ENCODE results near the gene MOSPD3.

Gene MOSPD3

DNA sequence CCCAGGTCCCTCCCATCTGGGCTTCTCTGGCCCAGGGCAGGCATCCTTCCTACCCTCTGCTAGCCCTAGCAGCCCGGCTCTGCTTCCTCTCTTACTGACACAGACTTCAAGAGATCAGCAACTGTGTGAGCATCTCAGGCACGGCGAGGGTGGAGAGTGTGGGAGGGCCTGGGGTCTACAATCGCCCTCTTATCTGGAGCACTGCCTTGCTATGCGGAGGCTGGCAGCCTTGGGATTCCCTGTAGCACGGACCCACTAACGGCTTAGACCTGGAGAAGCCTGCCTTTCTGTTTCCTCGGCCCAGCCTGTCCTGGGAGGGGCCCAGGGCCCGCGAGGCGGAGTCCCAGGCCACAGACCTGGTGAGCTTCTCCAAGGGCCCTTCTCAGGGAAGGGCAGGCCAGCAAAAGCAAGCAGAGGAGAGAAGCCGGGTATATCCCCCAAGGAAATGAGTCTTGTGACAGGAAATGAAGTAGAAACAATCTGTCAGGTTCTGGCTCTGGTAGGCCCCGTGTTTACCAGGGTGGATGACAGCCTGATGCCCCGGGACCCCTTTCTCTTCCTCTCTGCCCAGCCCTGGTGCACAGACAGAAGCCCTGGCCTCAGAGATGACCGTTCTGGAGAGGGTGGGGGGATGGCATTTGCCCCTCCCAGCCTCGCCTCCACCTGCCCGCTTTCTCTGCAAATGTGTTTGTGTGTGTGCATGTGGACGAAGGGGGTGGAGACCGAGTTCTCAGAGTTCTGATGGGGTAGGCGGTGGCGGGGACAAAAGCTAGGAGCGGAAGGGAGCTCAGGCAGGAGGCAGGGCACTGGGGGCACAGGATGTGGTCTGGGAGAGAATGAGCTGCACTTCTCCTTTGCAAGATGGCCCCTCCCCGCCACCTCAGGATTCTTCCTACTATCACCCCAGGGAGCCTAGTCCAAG, 28.9 kb upstream of the MOSPD3 start:
- H3K27me3 ChIP-seq (ENCODE audit: control insufficient read depth in 5 of 5, insufficient read depth in 4 of 5, low read length in 5 of 5): no peaks in the 10 kb centered on the region
- H3K9me3 ChIP-seq (ENCODE audit: control insufficient read depth in 5 of 5, low read length in 5 of 5): no peaks in the 10 kb centered on the region
- H3K4me1 ChIP-seq (ENCODE audit: control insufficient read depth in 5 of 5, insufficient read depth in 5 of 5, low read length in 5 of 5): peaks cover 11 to 45% (median 44%) of the 10 kb centered on the region in 5 donors
- peak overlapping the region; percentile 48 for H3K27ac ChIP-seq (ENCODE audit: low read depth, low read length)
- H3K4me3 ChIP-seq (ENCODE audit: low read depth in 1 of 5, low read length in 5 of 5): peak overlapping the region; percentile 11 to 70 (median 43)
- peak overlapping the region in 3 of 5 donors; percentile 52 to 57 (median 55) for H3K9ac ChIP-seq (ENCODE audit: low read length in 5 of 5)
- H3K36me3 ChIP-seq (ENCODE audit: control insufficient read depth in 5 of 5, insufficient read depth in 5 of 5, low read length in 5 of 5): peaks cover 0 to 45% (median 38%) of the 10 kb centered on the region in 5 donors

DNA sequence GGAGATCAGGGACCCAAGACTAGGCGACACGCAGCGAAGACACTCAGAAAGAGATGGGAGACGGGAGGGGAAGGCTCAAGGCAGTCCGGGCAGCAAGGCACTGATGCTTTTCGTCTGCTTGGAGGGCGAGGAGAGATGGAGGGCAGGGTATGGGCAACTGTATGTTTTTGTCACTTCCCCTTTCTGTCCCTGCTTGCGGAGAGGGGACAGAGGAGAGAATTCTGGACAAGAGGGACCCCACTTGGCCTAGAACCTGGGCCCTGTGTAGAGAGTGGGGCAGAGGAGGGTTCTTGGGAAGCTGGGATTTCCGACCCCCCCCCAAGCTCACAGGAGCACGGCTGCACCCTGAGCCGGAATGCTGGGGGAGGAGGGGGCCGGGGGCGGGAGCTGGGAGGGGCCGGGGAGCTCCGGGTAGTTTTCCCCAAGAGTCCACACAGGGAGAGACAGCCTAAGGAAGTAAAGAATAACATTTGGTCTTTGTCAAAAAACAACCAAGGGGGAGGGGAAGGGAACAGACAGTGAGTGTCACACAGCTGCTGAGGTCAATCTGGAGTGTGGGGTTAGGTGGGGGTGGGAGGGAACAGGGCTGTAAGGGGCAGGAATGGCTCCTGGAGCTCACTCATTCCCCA, 28.2 kb upstream of the MOSPD3 start:
- Histone ChIP-seq H3K4me1 (ENCODE audit: control insufficient read depth in 5 of 5, insufficient read depth in 5 of 5, low read length in 5 of 5) (peaks cover 14 to 45% (median 44%) of the 10 kb centered on the region in 5 donors), H3K27ac (ENCODE audit: low read depth, low read length) (peak overlapping the region; percentile 50), H3K27me3 (ENCODE audit: control insufficient read depth in 5 of 5, insufficient read depth in 4 of 5, low read length in 5 of 5) (no peaks in the 10 kb centered on the region), H3K9me3 (ENCODE audit: control insufficient read depth in 5 of 5, low read length in 5 of 5) (no peaks in the 10 kb centered on the region), H3K9ac (ENCODE audit: low read length in 5 of 5) (peak overlapping the region in 3 of 5 donors; percentile 56 to 91 (median 87)), H3K4me3 (ENCODE audit: low read depth in 1 of 5, low read length in 5 of 5) (peak overlapping the region; percentile 85 to 97 (median 96)), H3K36me3 (ENCODE audit: control insufficient read depth in 5 of 5, insufficient read depth in 5 of 5, low read length in 5 of 5) (peaks cover 0 to 37% (median 31%) of the 10 kb centered on the region in 5 donors)

DNA sequence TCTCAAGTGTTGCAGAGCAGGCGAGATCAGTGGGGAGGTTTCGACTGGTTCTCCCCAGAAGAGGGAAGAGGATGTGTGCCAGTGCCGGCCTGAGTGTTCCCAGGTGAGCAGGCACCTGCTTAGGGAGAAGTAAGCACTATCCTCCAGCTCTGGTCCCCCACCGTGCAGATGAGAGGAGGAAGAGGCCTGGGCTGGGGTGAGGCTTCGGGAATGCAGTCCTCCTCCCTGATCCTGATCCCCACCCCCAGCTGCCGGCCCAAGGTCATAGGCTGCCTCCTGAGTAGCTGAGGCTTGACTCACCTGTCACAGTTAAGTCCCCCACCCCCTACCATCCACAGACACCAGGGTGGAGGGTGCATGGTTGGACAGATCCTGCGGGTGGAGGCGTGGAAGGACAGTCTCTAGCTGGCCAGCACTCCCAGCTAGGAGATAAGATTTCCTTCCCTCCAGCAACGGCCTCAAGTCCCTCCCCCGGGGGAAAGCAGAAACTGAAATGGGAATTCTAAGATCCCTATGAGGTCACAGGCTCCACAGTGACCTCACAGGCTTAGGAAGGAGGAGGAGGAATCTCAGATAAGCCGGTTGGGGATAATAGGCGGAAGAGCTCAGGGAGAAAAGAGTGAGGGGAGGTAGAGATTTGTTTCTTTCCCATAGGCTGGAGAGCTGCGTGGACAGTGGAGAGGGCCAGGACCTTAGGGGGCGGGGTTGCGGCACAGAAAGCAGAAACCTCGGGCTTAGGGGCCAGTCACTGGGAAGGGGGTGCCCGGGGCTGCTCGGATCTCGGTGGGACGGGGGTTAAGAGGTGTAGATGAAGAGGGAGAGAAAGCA, 27.4 kb upstream of the MOSPD3 start:
- Histone ChIP-seq H3K27ac (ENCODE audit: low read depth, low read length) (peak overlapping the region; percentile 50), H3K27me3 (ENCODE audit: control insufficient read depth in 5 of 5, insufficient read depth in 4 of 5, low read length in 5 of 5) (peaks cover 0 to 3% (median 0%) of the 10 kb centered on the region in 5 donors), H3K36me3 (ENCODE audit: control insufficient read depth in 5 of 5, insufficient read depth in 5 of 5, low read length in 5 of 5) (peaks cover 0 to 31% (median 26%) of the 10 kb centered on the region in 5 donors), H3K4me3 (ENCODE audit: low read depth in 1 of 5, low read length in 5 of 5) (peak overlapping the region; percentile 85 to 97 (median 96)), H3K4me1 (ENCODE audit: control insufficient read depth in 5 of 5, insufficient read depth in 5 of 5, low read length in 5 of 5) (peaks cover 14 to 50% (median 44%) of the 10 kb centered on the region in 5 donors), H3K9ac (ENCODE audit: low read length in 5 of 5) (peak overlapping the region; percentile 48 to 91 (median 82)), H3K9me3 (ENCODE audit: control insufficient read depth in 5 of 5, low read length in 5 of 5) (no peaks in the 10 kb centered on the region)

DNA sequence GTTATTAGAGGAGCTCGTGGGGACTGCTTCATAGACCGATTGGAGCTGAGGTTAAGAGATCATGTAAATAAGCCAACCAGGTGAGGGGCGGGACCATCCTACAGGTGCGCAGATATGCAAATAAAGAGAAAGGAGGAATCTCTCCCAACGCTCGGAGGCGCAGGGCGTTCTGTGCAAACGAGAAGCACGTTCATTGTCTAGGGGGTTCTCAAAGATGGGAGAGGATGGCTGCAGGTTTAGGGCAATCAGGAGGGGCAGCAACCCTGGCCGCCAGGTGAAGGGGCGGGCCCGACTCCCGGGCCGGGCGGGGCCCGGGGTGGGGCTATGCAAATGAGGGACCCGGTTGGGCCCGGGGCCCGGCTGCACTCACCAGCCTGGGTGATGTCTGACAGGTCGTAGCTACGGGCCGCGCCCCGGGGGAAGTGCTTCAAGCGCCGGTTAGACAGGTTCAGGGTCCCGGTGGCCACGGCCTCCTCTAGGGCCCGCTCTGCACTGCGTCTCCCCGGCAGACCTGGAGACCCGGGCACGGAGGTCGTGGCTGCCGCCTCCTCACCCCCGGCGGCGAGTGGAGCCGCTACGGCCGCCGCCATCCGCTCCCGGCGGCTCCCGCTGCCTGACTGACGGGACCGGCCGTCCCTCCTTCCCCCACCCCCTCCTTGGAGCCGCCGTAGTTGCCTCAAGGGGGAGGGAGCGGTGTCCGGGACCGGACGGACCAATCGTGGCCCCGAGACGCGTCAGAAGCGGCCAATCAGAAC, 26.7 kb upstream of the MOSPD3 start, which contains the start of gene LRCH4:
Gene LRCH4 (minus strand): TSS at position 619 of the 755 bp plus-strand sequence. CDS start 29 bp downstream, at position 590.
- peaks cover 14 to 58% (median 44%) of the 10 kb centered on the region in 5 donors for H3K4me1 ChIP-seq (ENCODE audit: control insufficient read depth in 5 of 5, insufficient read depth in 5 of 5, low read length in 5 of 5)
- H3K4me3 ChIP-seq (ENCODE audit: low read depth in 1 of 5, low read length in 5 of 5): peak within 1 kb of the TSS; percentile 85 to 97 (median 96)
- H3K9me3 ChIP-seq (ENCODE audit: control insufficient read depth in 5 of 5, low read length in 5 of 5): no peaks in the 10 kb centered on the region
- peak within 1 kb of the TSS; percentile 66 to 91 (median 82) for H3K9ac ChIP-seq (ENCODE audit: low read length in 5 of 5)
- peaks cover 0 to 24% (median 18%) of the 10 kb centered on the region in 5 donors for H3K36me3 ChIP-seq (ENCODE audit: control insufficient read depth in 5 of 5, insufficient read depth in 5 of 5, low read length in 5 of 5)
- peaks cover 0 to 11% (median 2%) of the 10 kb centered on the region in 5 donors for H3K27me3 ChIP-seq (ENCODE audit: control insufficient read depth in 5 of 5, insufficient read depth in 4 of 5, low read length in 5 of 5)
- peak within 1 kb of the TSS; percentile 72 for H3K27ac ChIP-seq (ENCODE audit: low read depth, low read length)

DNA sequence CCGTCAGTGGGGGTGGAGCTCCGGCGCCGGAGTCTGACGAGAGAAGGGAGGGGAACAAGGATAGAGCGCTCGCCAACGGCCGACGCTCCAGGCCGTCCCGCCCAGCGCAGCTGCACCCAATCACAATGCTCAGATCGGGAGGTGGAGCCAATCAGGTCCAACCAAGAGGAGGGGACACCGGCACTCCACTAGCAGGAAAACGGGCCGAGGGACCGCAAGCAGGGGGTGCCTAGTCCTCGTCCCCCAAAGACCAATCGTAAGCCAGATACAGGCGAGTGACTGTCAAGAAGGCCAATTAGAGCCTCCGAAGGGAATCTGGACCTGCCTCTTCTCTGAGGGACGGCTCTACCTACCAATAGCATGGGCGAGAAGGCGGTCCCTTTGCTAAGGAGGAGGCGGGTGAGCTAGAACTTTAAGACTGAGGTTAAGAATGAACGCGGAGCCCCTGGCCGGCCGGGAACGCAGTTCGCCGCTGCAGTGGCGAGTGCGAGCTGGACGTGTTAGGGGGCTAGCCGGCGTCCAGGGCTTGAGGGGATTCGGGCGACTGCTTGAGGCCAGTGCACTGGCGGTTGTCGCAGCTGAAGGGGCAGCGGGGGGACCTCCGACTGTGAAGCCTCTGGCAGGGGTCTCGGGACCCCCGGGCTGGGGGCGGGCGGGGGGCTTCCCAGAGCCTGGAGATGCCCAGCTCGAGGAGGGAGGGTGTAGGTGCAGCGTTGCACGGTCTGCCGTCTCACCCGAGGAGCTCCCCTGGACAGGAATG, 25.9 kb upstream of the MOSPD3 start, which contains the start of gene FBXO24:
Gene FBXO24 (plus strand): TSS at position 63 of the 760 bp plus-strand sequence. CDS start 298 bp downstream, at position 361.
- Histone ChIP-seq H3K4me3 (ENCODE audit: low read depth in 1 of 5, low read length in 5 of 5) (peak within 1 kb of the TSS; percentile 85 to 97 (median 96)), H3K9ac (ENCODE audit: low read length in 5 of 5) (peak within 1 kb of the TSS; percentile 66 to 91 (median 82)), H3K36me3 (ENCODE audit: control insufficient read depth in 5 of 5, insufficient read depth in 5 of 5, low read length in 5 of 5) (peaks cover 0 to 16% (median 10%) of the 10 kb centered on the region in 5 donors), H3K4me1 (ENCODE audit: control insufficient read depth in 5 of 5, insufficient read depth in 5 of 5, low read length in 5 of 5) (peaks cover 14 to 59% (median 44%) of the 10 kb centered on the region in 5 donors), H3K27ac (ENCODE audit: low read depth, low read length) (peak within 1 kb of the TSS; percentile 72), H3K27me3 (ENCODE audit: control insufficient read depth in 5 of 5, insufficient read depth in 4 of 5, low read length in 5 of 5) (peaks cover 0 to 15% (median 2%) of the 10 kb centered on the region in 5 donors), H3K9me3 (ENCODE audit: control insufficient read depth in 5 of 5, low read length in 5 of 5) (no peaks in the 10 kb centered on the region)

DNA sequence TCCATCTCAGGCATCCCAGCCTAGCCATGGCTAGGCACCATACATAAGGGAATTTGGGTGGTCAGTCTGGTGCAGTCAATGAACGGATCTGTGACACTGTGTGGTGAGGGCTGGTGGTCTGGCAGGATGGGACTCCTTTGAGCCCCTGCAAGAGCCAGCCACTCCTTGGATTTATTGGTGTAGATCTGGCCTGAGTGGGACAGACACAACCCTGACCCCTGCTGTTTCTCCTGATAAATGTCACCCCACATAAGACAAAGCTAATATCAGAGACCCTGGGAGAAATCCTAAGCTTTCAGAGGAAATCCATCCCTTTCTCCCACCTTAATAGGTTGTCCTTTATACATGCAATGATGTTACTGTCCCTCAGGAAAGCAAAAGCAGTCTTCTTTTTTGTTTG, 23.9 kb upstream of the MOSPD3 start:
- Histone ChIP-seq H3K4me1 (ENCODE audit: control insufficient read depth in 5 of 5, insufficient read depth in 5 of 5, low read length in 5 of 5) (peaks cover 12 to 42% (median 30%) of the 10 kb centered on the region in 5 donors), H3K36me3 (ENCODE audit: control insufficient read depth in 5 of 5, insufficient read depth in 5 of 5, low read length in 5 of 5) (no peaks in the 10 kb centered on the region), H3K9me3 (ENCODE audit: control insufficient read depth in 5 of 5, low read length in 5 of 5) (no peaks in the 10 kb centered on the region), H3K4me3 (ENCODE audit: low read depth in 1 of 5, low read length in 5 of 5) (no peak overlapping the region), H3K27me3 (ENCODE audit: control insufficient read depth in 5 of 5, insufficient read depth in 4 of 5, low read length in 5 of 5) (peaks cover 0 to 17% (median 5%) of the 10 kb centered on the region in 5 donors), H3K27ac (ENCODE audit: low read depth, low read length) (no peak overlapping the region), H3K9ac (ENCODE audit: low read length in 5 of 5) (peak overlapping the region in 1 of 5 donors; percentile 63)

DNA sequence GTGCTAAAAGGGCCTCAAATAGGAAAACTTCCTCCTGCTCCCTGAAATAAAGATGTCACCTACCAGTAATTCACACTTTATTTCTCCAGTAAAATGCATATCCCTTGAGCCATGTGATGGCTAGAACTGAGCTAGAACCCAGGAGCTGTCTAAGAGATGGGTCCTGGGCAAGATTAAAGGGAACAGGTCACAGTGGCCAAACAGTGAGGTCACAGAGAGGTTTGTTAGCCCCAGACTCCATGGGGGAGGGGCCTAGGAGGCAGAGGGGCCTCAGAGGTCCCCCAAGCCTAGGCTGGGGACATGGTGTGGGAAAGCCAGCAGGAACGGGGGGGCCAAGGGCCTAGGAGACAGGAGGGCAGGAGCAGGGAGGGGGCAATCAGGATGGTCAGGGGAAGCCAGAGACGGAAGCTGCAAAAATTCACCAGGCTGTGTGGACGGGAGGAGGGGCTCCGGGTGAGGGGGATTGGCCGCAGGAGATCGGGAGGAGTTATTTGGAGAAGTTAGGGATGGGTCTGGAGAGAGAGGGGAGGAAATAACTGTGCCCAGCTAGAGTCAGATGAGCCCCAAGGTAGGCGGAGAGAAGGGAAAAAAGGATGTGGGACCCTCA, 22.9 kb upstream of the MOSPD3 start:
- H3K9me3 ChIP-seq (ENCODE audit: control insufficient read depth in 5 of 5, low read length in 5 of 5): no peaks in the 10 kb centered on the region
- peaks cover 8 to 35% (median 22%) of the 10 kb centered on the region in 5 donors for H3K4me1 ChIP-seq (ENCODE audit: control insufficient read depth in 5 of 5, insufficient read depth in 5 of 5, low read length in 5 of 5)
- no peaks in the 10 kb centered on the region for H3K36me3 ChIP-seq (ENCODE audit: control insufficient read depth in 5 of 5, insufficient read depth in 5 of 5, low read length in 5 of 5)
- H3K4me3 ChIP-seq (ENCODE audit: low read depth in 1 of 5, low read length in 5 of 5): peak overlapping the region in 1 of 5 donors; percentile 16
- H3K9ac ChIP-seq (ENCODE audit: low read length in 5 of 5): peak overlapping the region in 1 of 5 donors; percentile 43
- no peak overlapping the region for H3K27ac ChIP-seq (ENCODE audit: low read depth, low read length)
- H3K27me3 ChIP-seq (ENCODE audit: control insufficient read depth in 5 of 5, insufficient read depth in 4 of 5, low read length in 5 of 5): peaks cover 0 to 20% (median 5%) of the 10 kb centered on the region in 5 donors

DNA sequence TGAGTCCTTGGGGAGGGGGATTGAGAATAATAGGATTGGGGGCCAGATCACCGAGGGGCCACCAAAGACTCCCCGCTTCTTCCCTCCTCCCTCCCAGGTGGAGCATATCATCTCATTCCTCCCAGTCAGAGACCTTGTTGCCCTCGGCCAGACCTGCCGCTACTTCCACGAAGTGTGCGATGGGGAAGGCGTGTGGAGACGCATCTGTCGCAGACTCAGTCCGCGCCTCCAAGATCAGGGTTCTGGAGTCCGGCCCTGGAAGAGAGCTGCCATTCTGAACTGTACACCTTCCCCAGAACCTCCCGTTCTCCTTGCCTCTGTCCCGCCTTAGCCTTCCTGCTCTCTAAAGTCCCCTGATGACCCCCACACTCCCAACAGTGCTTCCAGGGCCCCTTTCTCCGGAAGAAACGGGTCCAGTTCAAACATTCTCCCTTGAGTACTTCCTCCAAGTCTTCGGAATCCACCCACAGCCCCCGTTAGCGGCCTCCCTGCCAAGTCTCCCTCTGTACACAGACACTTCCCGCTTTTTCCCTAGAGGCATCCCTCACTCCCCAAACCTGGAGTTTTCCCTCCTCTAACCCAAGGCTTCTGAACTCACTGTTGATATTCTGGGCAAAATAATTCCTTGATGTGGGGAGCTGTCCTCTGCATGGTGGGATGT, 22.1 kb upstream of the MOSPD3 start:
- peaks cover 4 to 27% (median 14%) of the 10 kb centered on the region in 5 donors for H3K4me1 ChIP-seq (ENCODE audit: control insufficient read depth in 5 of 5, insufficient read depth in 5 of 5, low read length in 5 of 5)
- peak overlapping the region in 4 of 5 donors; percentile 3 to 16 (median 8) for H3K4me3 ChIP-seq (ENCODE audit: low read depth in 1 of 5, low read length in 5 of 5)
- peaks cover 0 to 20% (median 5%) of the 10 kb centered on the region in 5 donors for H3K27me3 ChIP-seq (ENCODE audit: control insufficient read depth in 5 of 5, insufficient read depth in 4 of 5, low read length in 5 of 5)
- no peaks in the 10 kb centered on the region for H3K36me3 ChIP-seq (ENCODE audit: control insufficient read depth in 5 of 5, insufficient read depth in 5 of 5, low read length in 5 of 5)
- no peak overlapping the region for H3K27ac ChIP-seq (ENCODE audit: low read depth, low read length)
- peak overlapping the region in 2 of 5 donors; percentile 14 to 25 for H3K9ac ChIP-seq (ENCODE audit: low read length in 5 of 5)
- H3K9me3 ChIP-seq (ENCODE audit: control insufficient read depth in 5 of 5, low read length in 5 of 5): no peaks in the 10 kb centered on the region
